ENCODE measurements around the gene TYMP. TPM values are rescaled to one million over a fixed set of nuclear protein-coding genes. Genes with fewer than 3 reads are reported as not detected.
A peak's percentile ranks its signal among the peaks of the same experiment; 100 is the strongest.

TYMP gene
- total RNA-seq, 4 donors from 2014 or later, result 18.5 to 55.1 (median 39.3) TPM

DNA sequence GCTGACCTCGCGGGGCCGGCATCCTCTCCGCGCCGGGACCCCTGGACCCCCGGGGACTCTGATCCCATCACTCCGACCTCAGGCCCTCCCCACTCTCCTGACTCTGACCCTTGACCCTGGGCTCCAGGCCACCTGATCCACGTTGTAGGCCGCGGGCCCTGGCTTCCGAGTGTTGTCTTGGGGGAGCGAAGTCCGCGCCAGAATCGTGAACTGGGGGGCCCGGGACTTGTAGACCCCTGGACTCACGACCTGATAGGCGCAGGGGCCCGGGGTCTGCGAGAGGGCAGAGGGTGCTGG is 716 bp upstream of the TYMP start:
- Histone ChIP-seq H3K4me1 (peaks cover 0 to 69% (median 30%) of the 10 kb centered on the region in 3 donors), H3K9me3 (no peaks in the 10 kb centered on the region), H3K36me3 (no peaks in the 10 kb centered on the region), H3K4me3 (peak overlapping the region; percentile 35 to 63), H3K27me3 (peaks cover 66% of the 10 kb centered on the region), H3K27ac (peak overlapping the region; percentile 1 to 90 (median 86))
- WGBS, 2 donors (ENCODE audit: low coverage in 1 of 2), result no CpG with 5 or more reads among the region's 21 CpGs
- TF ChIP-seq, protein P1, sequence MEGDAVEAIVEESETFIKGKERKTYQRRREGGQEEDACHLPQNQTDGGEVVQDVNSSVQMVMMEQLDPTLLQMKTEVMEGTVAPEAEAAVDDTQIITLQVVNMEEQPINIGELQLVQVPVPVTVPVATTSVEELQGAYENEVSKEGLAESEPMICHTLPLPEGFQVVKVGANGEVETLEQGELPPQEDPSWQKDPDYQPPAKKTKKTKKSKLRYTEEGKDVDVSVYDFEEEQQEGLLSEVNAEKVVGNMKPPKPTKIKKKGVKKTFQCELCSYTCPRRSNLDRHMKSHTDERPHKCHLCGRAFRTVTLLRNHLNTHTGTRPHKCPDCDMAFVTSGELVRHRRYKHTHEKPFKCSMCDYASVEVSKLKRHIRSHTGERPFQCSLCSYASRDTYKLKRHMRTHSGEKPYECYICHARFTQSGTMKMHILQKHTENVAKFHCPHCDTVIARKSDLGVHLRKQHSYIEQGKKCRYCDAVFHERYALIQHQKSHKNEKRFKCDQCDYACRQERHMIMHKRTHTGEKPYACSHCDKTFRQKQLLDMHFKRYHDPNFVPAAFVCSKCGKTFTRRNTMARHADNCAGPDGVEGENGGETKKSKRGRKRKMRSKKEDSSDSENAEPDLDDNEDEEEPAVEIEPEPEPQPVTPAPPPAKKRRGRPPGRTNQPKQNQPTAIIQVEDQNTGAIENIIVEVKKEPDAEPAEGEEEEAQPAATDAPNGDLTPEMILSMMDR (IDR thresholded peaks at IDR 0.05), result no peak
- TF ChIP-seq EP300 (IDR thresholded peaks at IDR 0.05) (no peak), POLR2AphosphoS5 (IDR thresholded peaks at IDR 0.05) (no peak), POLR2A (IDR thresholded peaks at IDR 0.05) (no peak)
- ATAC-seq, result no peak

DNA sequence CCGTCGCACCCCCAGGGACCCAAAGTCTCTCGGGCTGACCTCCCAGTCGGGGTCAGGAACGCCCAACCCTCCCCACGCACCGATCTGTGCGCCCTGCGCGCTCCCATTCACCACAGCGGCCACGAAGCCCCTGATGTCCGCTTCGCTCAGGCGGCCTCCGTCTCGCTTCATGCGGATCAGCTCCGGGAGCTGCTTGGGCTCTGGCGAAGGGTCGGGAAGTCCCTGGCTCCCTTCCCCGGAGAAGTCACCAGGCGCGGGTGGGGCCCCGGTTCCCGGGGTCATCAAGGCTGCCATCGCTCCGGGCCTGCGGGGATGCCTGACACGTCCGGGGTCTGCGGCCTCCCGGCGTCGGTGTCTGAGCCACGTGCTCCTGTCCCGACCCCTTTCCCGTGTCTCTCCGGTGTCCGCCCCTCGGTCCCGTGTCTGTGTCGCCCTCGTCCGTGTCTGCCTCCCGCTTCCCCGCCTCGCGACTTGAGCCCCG is 356 bp downstream of the TYMP start:
- H3K4me1 ChIP-seq, result peaks cover 0 to 76% (median 34%) of the 10 kb centered on the region in 3 donors
- WGBS, 2 donors (ENCODE audit: low coverage in 1 of 2), result no CpG with 5 or more reads among the region's 50 CpGs
- no peaks in the 10 kb centered on the region for H3K9me3 ChIP-seq
- H3K4me3 ChIP-seq, result peak overlapping the region; percentile 35 to 63
- peak overlapping the region; percentile 25 to 90 (median 86) for H3K27ac ChIP-seq
- ATAC-seq, result no peak
- H3K36me3 ChIP-seq, result no peaks in the 10 kb centered on the region
- TF ChIP-seq POLR2A (IDR thresholded peaks at IDR 0.05) (no peak), POLR2AphosphoS5 (IDR thresholded peaks at IDR 0.05) (no peak), EP300 (IDR thresholded peaks at IDR 0.05) (no peak)
- TF ChIP-seq, protein P1 (IDR thresholded peaks at IDR 0.05), result no peak
- H3K27me3 ChIP-seq, result peaks cover 55% of the 10 kb centered on the region

DNA sequence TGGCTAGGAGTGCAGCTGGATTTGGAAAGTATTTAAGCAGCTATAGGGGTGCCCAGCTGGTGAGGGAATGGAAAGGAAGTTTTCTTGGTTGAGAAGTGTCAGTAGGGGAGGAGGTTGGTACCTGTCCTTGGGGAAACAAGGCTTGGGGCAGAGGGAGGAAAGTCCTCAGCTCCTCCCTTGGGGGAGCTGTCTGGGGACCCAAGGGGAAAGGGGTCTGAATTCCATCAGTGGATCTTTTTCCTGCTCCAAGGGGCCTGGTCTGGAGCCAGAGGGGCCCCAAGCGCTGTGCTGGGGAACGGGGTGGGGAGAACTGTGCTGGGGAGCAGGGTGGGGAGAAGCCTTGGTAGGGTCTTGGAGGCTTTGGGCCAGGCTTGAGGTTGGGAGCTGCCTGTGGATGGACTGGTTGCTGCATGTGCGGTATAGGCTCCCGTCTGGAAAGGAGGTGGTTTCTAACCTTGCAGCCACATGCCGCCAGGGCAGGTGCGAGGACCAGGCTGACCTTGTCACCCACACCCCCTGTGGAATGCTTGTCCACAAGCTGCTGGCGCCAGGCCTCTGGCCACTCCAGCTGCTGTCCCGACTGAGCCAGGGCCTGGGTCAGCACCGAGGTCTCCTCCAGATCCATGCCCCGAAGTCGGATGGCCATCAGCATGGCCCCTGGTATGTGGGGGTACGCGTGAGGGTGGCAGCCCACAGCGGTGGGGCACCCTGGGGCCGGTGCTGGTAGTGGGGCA is 963 bp downstream of the TYMP start:
- ATAC-seq, result no peak
- peak overlapping the region in 1 of 2 donors; percentile 63 for H3K4me3 ChIP-seq
- WGBS, 2 donors (ENCODE audit: low coverage in 1 of 2), result 30 to 69% methylated on average over 2 to 4 of the region's 15 CpGs
- TF ChIP-seq, protein P1 (IDR thresholded peaks at IDR 0.05), result no peak
- no peak for TF ChIP-seq POLR2AphosphoS5 (IDR thresholded peaks at IDR 0.05)
- H3K4me1 ChIP-seq, result peaks cover 0 to 82% (median 39%) of the 10 kb centered on the region in 3 donors
- peak overlapping the region in 3 of 4 donors; percentile 85 to 90 (median 88) for H3K27ac ChIP-seq
- H3K27me3 ChIP-seq, result peaks cover 49% of the 10 kb centered on the region
- H3K9me3 ChIP-seq, result no peaks in the 10 kb centered on the region
- H3K36me3 ChIP-seq, result peaks cover 0 to 4% of the 10 kb centered on the region in 2 donors

DNA sequence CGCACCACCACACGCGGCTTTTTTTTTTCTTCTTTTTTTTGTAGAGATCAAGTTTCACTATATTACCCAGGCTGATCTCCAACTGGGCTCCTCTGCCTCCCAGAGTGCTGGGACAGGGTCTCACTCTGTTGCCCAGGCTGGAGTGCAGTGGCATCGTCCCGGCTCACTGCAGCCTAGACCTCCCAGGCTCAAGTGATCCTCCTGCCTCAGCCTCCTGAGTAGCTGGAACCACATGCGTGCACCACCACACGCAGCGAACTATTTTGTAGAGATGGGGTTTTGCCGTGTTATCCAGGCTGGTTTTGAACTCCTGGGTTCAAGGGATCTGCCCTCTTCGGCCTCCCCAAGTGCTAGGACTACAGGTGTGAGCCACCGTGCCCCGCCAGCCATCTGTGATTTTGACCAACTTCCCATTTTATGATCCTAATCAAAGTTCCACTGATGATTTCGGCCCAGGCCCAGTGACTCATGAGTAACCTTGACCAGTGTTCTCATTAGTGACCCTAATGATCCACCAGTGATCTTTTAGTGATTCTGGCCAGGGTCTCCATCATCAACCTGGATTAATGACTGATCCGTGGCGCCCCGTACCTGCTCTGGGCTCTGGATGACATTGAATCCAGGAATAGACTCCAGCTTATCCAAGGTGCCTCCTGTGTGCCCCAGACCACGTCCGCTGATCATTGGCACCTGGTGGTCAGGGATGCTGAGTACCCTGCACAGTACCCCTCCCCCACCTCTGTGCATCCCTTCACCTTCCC is 1.7 kb downstream of the TYMP start:
- ATAC-seq, result no peak
- peak overlapping the region in 1 of 2 donors; percentile 63 for H3K4me3 ChIP-seq
- no peak for TF ChIP-seq EP300 (IDR thresholded peaks at IDR 0.05)
- TF ChIP-seq, protein P1 (IDR thresholded peaks at IDR 0.05), result no peak
- no peak for TF ChIP-seq POLR2AphosphoS5 (IDR thresholded peaks at IDR 0.05)
- no peak for TF ChIP-seq POLR2A (IDR thresholded peaks at IDR 0.05)
- H3K4me1 ChIP-seq, result peaks cover 0 to 87% (median 39%) of the 10 kb centered on the region in 3 donors
- 84 to 93% methylated on average over 3 to 8 of the region's 18 CpGs for WGBS, 2 donors (ENCODE audit: low coverage in 1 of 2)
- H3K36me3 ChIP-seq, result peaks cover 0 to 12% of the 10 kb centered on the region in 2 donors
- peak overlapping the region in 2 of 4 donors; percentile 85 to 90 for H3K27ac ChIP-seq
- no peaks in the 10 kb centered on the region for H3K9me3 ChIP-seq
- peaks cover 41% of the 10 kb centered on the region for H3K27me3 ChIP-seq
